Activated T-cell treated with anti-CD3 and anti-CD28 coated beads for 24 hours (primary cell): ENCODE measurements around the gene TREML1.

Experiments
- DNase-seq: peaks from one replicate; pipeline ENCODE4 v3.0.0-alpha.2; 2020; ENCODE audit warnings: low read depth

Gene TREML1

GRCh38 chr6:41177695-41178094, 23.5 kb upstream of the TREML1 start:
- no peak for DNase-seq

- DNase-seq, result no peak
Observed at GRCh38 chr6:41177287-41177686, 23.1 kb upstream of the TREML1 start.

- no peak for DNase-seq
Observed at GRCh38 chr6:41176189-41176588, 22.0 kb upstream of the TREML1 start.

GRCh38 chr6:41175084-41175483, 20.9 kb upstream of the TREML1 start:
- DNase-seq, result no peak

- DNase-seq, result no peak
Observed at GRCh38 chr6:41174610-41175009, 20.5 kb upstream of the TREML1 start.

GRCh38 chr6:41171908-41172307, 17.8 kb upstream of the TREML1 start:
- DNase-seq, result no peak

GRCh38 chr6:41170547-41171160, 16.5 kb upstream of the TREML1 start:
- no peak for DNase-seq

- DNase-seq, result no peak
Observed at GRCh38 chr6:41167173-41167963, 13.2 kb upstream of the TREML1 start.

- DNase-seq, result no peak
Observed at GRCh38 chr6:41164551-41165120, 10.5 kb upstream of the TREML1 start.

- DNase-seq, result no peak
Observed at GRCh38 chr6:41163419-41163717, 9.2 kb upstream of the TREML1 start.

GRCh38 chr6:41162687-41163418, 8.7 kb upstream of the TREML1 start, which contains the start of gene TREM2:
Gene TREM2, minus strand, starts transcription at chr6:41163116. Its CDS starts 34 bp downstream, at chr6:41163082.
- DNase-seq, result no peak

- DNase-seq, result no peak
Observed at GRCh38 chr6:41161851-41162552, 7.9 kb upstream of the TREML1 start.

GRCh38 chr6:41161380-41161779, 7.2 kb upstream of the TREML1 start:
- no peak for DNase-seq

- no peak for DNase-seq
Observed at GRCh38 chr6:41160933-41161332, 6.8 kb upstream of the TREML1 start.

GRCh38 chr6:41159415-41160082, 5.4 kb upstream of the TREML1 start:
- DNase-seq, result no peak

GRCh38 chr6:41157323-41157722, 3.2 kb upstream of the TREML1 start:
- no peak for DNase-seq

GRCh38 chr6:41156771-41157170, 2.6 kb upstream of the TREML1 start:
- no peak for DNase-seq

GRCh38 chr6:41156001-41156400, 1.9 kb upstream of the TREML1 start:
- no peak for DNase-seq

- DNase-seq, result no peak
Observed at GRCh38 chr6:41155132-41155805, 1.1 kb upstream of the TREML1 start.

- DNase-seq, result no peak
Observed at GRCh38 chr6:41153451-41153850, 696 bp downstream of the TREML1 start.

- no peak for DNase-seq
Observed at GRCh38 chr6:41150671-41151070, 3.5 kb downstream of the TREML1 start.
